ENCODE measurements around the gene CGB7. TPM values are rescaled to one million over a fixed set of nuclear protein-coding genes. Genes with fewer than 3 reads are reported as not detected.

Gene CGB7
- total RNA-seq, 4 donors from 2014 or later = 0.20 TPM; not detected in 3

GRCh38 chr19:49006905-49007304 is 50.6 kb downstream of the CGB7 start:
- TF ChIP-seq POLR2AphosphoS5 (IDR thresholded peaks at IDR 0.05) (no peak), CTCF (IDR thresholded peaks at IDR 0.05) (no peak), EP300 (IDR thresholded peaks at IDR 0.05; ENCODE audit: low read depth) (no peak), POLR2A (IDR thresholded peaks at IDR 0.05) (no peak)
- H3K9me3 ChIP-seq = no peaks in the 10 kb centered on the region
- H3K4me3 ChIP-seq = no peak overlapping the region
- in situ Hi-C loops (cut with MboI; ENCODE audit: low pct_ligation_motif_present in 1 of 4, low pct_unique_long_range_greater_than_20kb in 1 of 4, low sequenced_read_pairs in 3 of 4) = no loop called here
- H3K36me3 ChIP-seq = peaks cover 0 to 33% (median 11%) of the 10 kb centered on the region in 4 donors
- DNase-seq = no peak
- 97% methylated on average over 22 of the region's 22 CpGs; no CpG with 5 or more reads in 1 of the 2 donors for WGBS, 2 donors (ENCODE audit: low coverage in 1 of 2)
- no peak overlapping the region for H3K27ac ChIP-seq
- no peaks in the 10 kb centered on the region for H3K27me3 ChIP-seq
- no peaks in the 10 kb centered on the region for H3K4me1 ChIP-seq
- intact Hi-C loops (cut with DNase I; ENCODE audit: low total_unique reads) = no loop called here

- Histone ChIP-seq H3K9me3 (no peaks in the 10 kb centered on the region), H3K4me1 (no peaks in the 10 kb centered on the region), H3K36me3 (peaks cover 0 to 31% (median 8%) of the 10 kb centered on the region in 4 donors), H3K27me3 (no peaks in the 10 kb centered on the region), H3K4me3 (no peak overlapping the region), H3K27ac (no peak overlapping the region)
- TF ChIP-seq EP300 (IDR thresholded peaks at IDR 0.05; ENCODE audit: low read depth) (no peak), POLR2A (IDR thresholded peaks at IDR 0.05) (no peak), POLR2AphosphoS5 (IDR thresholded peaks at IDR 0.05) (no peak), CTCF (IDR thresholded peaks at IDR 0.05) (no peak)
- 94 to 97% methylated on average over 2 to 7 of the region's 7 CpGs for WGBS, 2 donors (ENCODE audit: low coverage in 1 of 2)
- in situ Hi-C loops (cut with MboI; ENCODE audit: low pct_ligation_motif_present in 1 of 4, low pct_unique_long_range_greater_than_20kb in 1 of 4, low sequenced_read_pairs in 3 of 4) (no loop called here), intact Hi-C loops (cut with DNase I; ENCODE audit: low total_unique reads) (no loop called here)
- no peak for DNase-seq
Observed at GRCh38 chr19:49004964-49005614, 52.5 kb downstream of the CGB7 start.

Small RNA genes lying within 50 kb of the gene (small RNA-seq; reads per million reads assigned to genes)
- gene MIR6798 (0 to 0.14 (median 0) reads per million in 4 donors), gene RN7SL708P (0 reads per million in 4 donors)

Other genes starting within 250 kb of the CGB7 start
- gene BCAT2, start 246.7 kb downstream of the CGB7 start, total RNA-seq = 10 to 100 TPM; 32.4 to 51.5 (median 42.8) TPM
- 10 to 100 TPM in 1 of 4 donors, 1 to 10 TPM in 3; 3.5 to 15.1 (median 5.4) TPM for gene HSD17B14, start 221.3 kb downstream of the CGB7 start, total RNA-seq
- gene PLEKHA4, start 189.1 kb downstream of the CGB7 start, total RNA-seq = 10 to 100 TPM in 2 of 4 donors, 1 to 10 TPM in 2; 2.6 to 34.4 (median 10.3) TPM
- gene PPP1R15A, start 185.3 kb downstream of the CGB7 start, total RNA-seq = 100 to 1,000 TPM in 1 of 4 donors, 10 to 100 TPM in 3; 49.4 to 109 (median 69.5) TPM
- gene TULP2, start 159.0 kb downstream of the CGB7 start, total RNA-seq = not detected
- 100 to 1,000 TPM; 135 to 196 (median 174) TPM for gene NUCB1, start 157.4 kb downstream of the CGB7 start, total RNA-seq
- 1 to 10 TPM in 2 of 4 donors, not detected in 2; 3.4 to 4.9 TPM for gene DHDH, start 124.0 kb downstream of the CGB7 start, total RNA-seq
- gene BAX, start 102.9 kb downstream of the CGB7 start, total RNA-seq = 100 to 1,000 TPM in 2 of 4 donors, 10 to 100 TPM in 2; 74.5 to 152 (median 112) TPM
- gene FTL, start 92.4 kb downstream of the CGB7 start, total RNA-seq = 1,000 to 10,000 TPM; 3,057 to 3,935 (median 3,837) TPM
- 100 to 1,000 TPM in 1 of 4 donors, 10 to 100 TPM in 3; 31.8 to 107 (median 40.9) TPM for gene GYS1, start 64.4 kb downstream of the CGB7 start, total RNA-seq
- 10 to 100 TPM; 48.6 to 66.9 (median 59.4) TPM for gene RUVBL2, start 63.9 kb downstream of the CGB7 start, total RNA-seq
- 1 to 10 TPM in 1 of 4 donors, not detected in 3; 1.4 TPM for gene LHB, start 40.7 kb downstream of the CGB7 start, total RNA-seq
- gene CGB3, start 33.4 kb downstream of the CGB7 start, total RNA-seq = not detected
- not detected for gene CGB2, start 25.9 kb downstream of the CGB7 start, total RNA-seq
- not detected for gene CGB1, start 20.9 kb downstream of the CGB7 start, total RNA-seq
- gene CGB5, start 13.9 kb downstream of the CGB7 start, total RNA-seq = not detected
- not detected for gene CGB8, start 8.6 kb downstream of the CGB7 start, total RNA-seq
- not detected for gene NTF4, start 7.1 kb upstream of the CGB7 start, total RNA-seq
- under 1 TPM in 1 of 4 donors, not detected in 3; 0.14 TPM for gene KCNA7, start 14.9 kb upstream of the CGB7 start, total RNA-seq
- gene SNRNP70, start 27.7 kb upstream of the CGB7 start, total RNA-seq = 100 to 1,000 TPM; 216 to 682 (median 292) TPM
- gene LIN7B, start 56.6 kb upstream of the CGB7 start, total RNA-seq = 10 to 100 TPM; 14.2 to 92.8 (median 39.8) TPM
- gene C19orf73, start 61.4 kb upstream of the CGB7 start, total RNA-seq = 10 to 100 TPM in 1 of 4 donors, 1 to 10 TPM in 2, not detected in 1; 7.5 to 12.5 (median 8.2) TPM
- 100 to 1,000 TPM in 1 of 4 donors, 10 to 100 TPM in 3; 18.6 to 106 (median 19.9) TPM for gene PPFIA3, start 61.8 kb upstream of the CGB7 start, total RNA-seq
- gene HRC, start 97.6 kb upstream of the CGB7 start, total RNA-seq = under 1 TPM in 2 of 4 donors, not detected in 2; 0.16 to 0.82 TPM
- 100 to 1,000 TPM; 247 to 884 (median 568) TPM for gene TRPM4, start 100.0 kb upstream of the CGB7 start, total RNA-seq

Data from transverse colon (tissue), 4 donors.